PC-3 (cell line): ENCODE measurements around the gene HLF.

Experiments used
- CTCF ChIP-seq: fragments of 300-600 bp; sonication (generic); conservative IDR thresholded peaks from 2 replicates; pipeline ENCODE4 v1.5.1; 2017; ENCODE audit warnings: antibody characterized with exemption, low read depth, mild to moderate bottlenecking, low read length
- EZH2 ChIP-seq: fragments of 300-600 bp; sonication (generic); IDR thresholded peaks from one replicate; pipeline ENCODE4 v1.6.1; 2017; ENCODE audit warnings: antibody characterized with exemption, mild to moderate bottlenecking, low read length; ENCODE audit not compliant: unreplicated experiment

- no peak for TF ChIP-seq CTCF
- no peak for TF ChIP-seq EZH2
Measured at GRCh38 chr17:55237841-55238178, 26.9 kb upstream of the HLF start.
